ENCODE results near the gene REG3A.

DNA sequence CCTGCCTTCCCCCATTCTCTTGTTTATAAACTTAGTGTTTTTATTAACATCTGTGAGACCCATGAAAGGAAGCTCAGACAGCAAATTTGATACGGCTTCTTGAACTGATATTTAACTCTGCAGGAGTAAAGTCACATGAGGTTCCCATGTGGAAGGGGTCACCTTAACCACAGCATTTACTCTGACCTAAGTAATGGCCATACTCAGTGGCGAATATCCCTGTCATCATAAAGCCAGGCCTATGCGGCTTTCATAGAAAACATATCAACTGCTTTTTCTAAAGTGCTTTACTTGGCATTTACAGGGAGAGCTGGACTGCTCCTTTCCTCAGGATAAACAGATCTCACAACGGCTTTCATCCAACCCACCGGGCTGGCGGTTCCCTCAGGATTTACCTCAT is 30.3 kb downstream of the REG3A start:
- TF ChIP-seq, protein P1, sequence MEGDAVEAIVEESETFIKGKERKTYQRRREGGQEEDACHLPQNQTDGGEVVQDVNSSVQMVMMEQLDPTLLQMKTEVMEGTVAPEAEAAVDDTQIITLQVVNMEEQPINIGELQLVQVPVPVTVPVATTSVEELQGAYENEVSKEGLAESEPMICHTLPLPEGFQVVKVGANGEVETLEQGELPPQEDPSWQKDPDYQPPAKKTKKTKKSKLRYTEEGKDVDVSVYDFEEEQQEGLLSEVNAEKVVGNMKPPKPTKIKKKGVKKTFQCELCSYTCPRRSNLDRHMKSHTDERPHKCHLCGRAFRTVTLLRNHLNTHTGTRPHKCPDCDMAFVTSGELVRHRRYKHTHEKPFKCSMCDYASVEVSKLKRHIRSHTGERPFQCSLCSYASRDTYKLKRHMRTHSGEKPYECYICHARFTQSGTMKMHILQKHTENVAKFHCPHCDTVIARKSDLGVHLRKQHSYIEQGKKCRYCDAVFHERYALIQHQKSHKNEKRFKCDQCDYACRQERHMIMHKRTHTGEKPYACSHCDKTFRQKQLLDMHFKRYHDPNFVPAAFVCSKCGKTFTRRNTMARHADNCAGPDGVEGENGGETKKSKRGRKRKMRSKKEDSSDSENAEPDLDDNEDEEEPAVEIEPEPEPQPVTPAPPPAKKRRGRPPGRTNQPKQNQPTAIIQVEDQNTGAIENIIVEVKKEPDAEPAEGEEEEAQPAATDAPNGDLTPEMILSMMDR (IDR thresholded peaks at IDR 0.05; ENCODE audit: low read depth, low read length), result no peak
- TF ChIP-seq EZH2phosphoT487 (IDR thresholded peaks at IDR 0.05; ENCODE audit: low read depth), result no peak
